Measurements from ENCODE around the gene TACC2.

- no peak for TF ChIP-seq POLR2A (IDR thresholded peaks at IDR 0.05)
- TF ChIP-seq CTCF (IDR thresholded peaks at IDR 0.05): no peak
- TF ChIP-seq EP300 (IDR thresholded peaks at IDR 0.05): no peak
Observed at GRCh38 chr10:122097935-122098334, 109.0 kb downstream of the TACC2 start.

All from suprapubic skin (tissue), 3 donors.